CD14-positive monocyte (primary cell): ENCODE measurements around the gene ATP6V0A1. TPM values are rescaled to one million over a fixed set of nuclear protein-coding genes. Genes with fewer than 3 reads are reported as not detected.

ENCODE experiments used
- DNase-seq, 3 donors: peaks; one replicate each; pipeline ENCODE4 v3.0.0-alpha.2; 2011 to 2022
- H2AFZ ChIP-seq: 2 replicates; pipeline ENCODE4 v1.6.0; 2012; ENCODE audit warnings: mild to moderate bottlenecking, low read depth, low read length, inconsistent platforms; ENCODE audit not compliant: insufficient read depth, poor library complexity, severe bottlenecking
- H3K27ac ChIP-seq, 2 donors: 1 replicate in 1 of 2; 2 replicates in 1 of 2; pipeline ENCODE4 v1.5.1; 2012 to 2013; ENCODE audit warnings: low read length in 2 of 2, control low read depth in 1 of 2, inconsistent platforms in 1 of 2, low read depth in 1 of 2, mild to moderate bottlenecking in 1 of 2
- H3K27me3 ChIP-seq, 2 donors: one replicate each; pipeline versions ENCODE4 v1.6.0 to v1.6.1; 2011 to 2013; ENCODE audit warnings: low read length in 2 of 2; ENCODE audit not compliant: control insufficient read depth in 2 of 2, insufficient read depth in 2 of 2
- H3K36me3 ChIP-seq, 2 donors: replicated peaks in 1 of 2; 1 replicate in 1 of 2; 2 replicates in 1 of 2; pipeline versions ENCODE4 v1.5.1 to v1.6.1; 2012 to 2013; ENCODE audit warnings: low read length in 2 of 2, control low read depth in 1 of 2, inconsistent platforms in 1 of 2, mild to moderate bottlenecking in 1 of 2; ENCODE audit not compliant: insufficient read depth in 2 of 2, control insufficient read depth in 1 of 2
- H3K4me1 ChIP-seq, 2 donors: 1 replicate in 1 of 2; 2 replicates in 1 of 2; pipeline versions ENCODE4 v1.5.1 to v1.6.1; 2012 to 2013; ENCODE audit warnings: low read length in 2 of 2, control low read depth in 1 of 2, inconsistent platforms in 1 of 2, mild to moderate bottlenecking in 1 of 2, moderate library complexity in 1 of 2; ENCODE audit not compliant: insufficient read depth in 2 of 2, control insufficient read depth in 1 of 2
- H3K4me2 ChIP-seq: replicated peaks from 2 replicates; pipeline ENCODE3; 2012; ENCODE audit warnings: low read length, moderate library complexity, mild to moderate bottlenecking; ENCODE audit not compliant: poor library complexity, severe bottlenecking; ENCODE audit errors: extremely low read depth
- H3K4me3 ChIP-seq, 3 experiments: fragments of 200-600 bp in 1 of 3; sonication (generic) in 1 of 3; replicated peaks in 1 of 3; 1 replicate in 2 of 3; 2 replicates in 1 of 3; pipeline ENCODE4 v1.5.1; 2011 to 2013; ENCODE audit warnings: low read length in 3 of 3, mild to moderate bottlenecking in 3 of 3, control low read depth in 2 of 3, low read depth in 2 of 3, inconsistent platforms in 1 of 3, moderate library complexity in 1 of 3
- H3K79me2 ChIP-seq: 2 replicates; pipeline ENCODE4 v1.6.0; 2012; ENCODE audit warnings: mild to moderate bottlenecking, control low read depth, inconsistent platforms, low read length, moderate library complexity; ENCODE audit not compliant: insufficient read depth
- H3K9ac ChIP-seq: 2 replicates; pipeline ENCODE4 v1.6.0; 2017; ENCODE audit warnings: low read length, mild to moderate bottlenecking; ENCODE audit not compliant: insufficient read depth, poor library complexity, severe bottlenecking
- H3K9me3 ChIP-seq, 2 donors: replicated peaks in 1 of 2; 1 replicate in 1 of 2; 2 replicates in 1 of 2; pipeline versions ENCODE4 v1.5.1 to v1.6.1; 2012 to 2013; ENCODE audit warnings: low read length in 2 of 2, control low read depth in 1 of 2; ENCODE audit not compliant: control insufficient read depth in 1 of 2, insufficient read depth in 1 of 2
- H4K20me1 ChIP-seq: 2 replicates; pipeline ENCODE4 v1.6.0; 2012; ENCODE audit warnings: mild to moderate bottlenecking, low read length, control low read depth, moderate library complexity; ENCODE audit not compliant: insufficient read depth
- H3K27ac Mint-ChIP-seq, 7 donors: one replicate each; pipeline ENCODE4 v1.8.0; 2020; ENCODE audit warnings: mild to moderate bottlenecking in 7 of 7, mixed read lengths in 7 of 7, moderate library complexity in 6 of 7, inconsistent platforms in 2 of 7
- H3K27me3 Mint-ChIP-seq, 3 donors: one replicate each; pipeline ENCODE4 v1.8.0; 2021 to 2022; ENCODE audit warnings: low read depth in 3 of 3, mild to moderate bottlenecking in 3 of 3, mixed read lengths in 3 of 3, moderate library complexity in 3 of 3, inconsistent platforms in 1 of 3
- H3K36me3 Mint-ChIP-seq, 2 donors: one replicate each; pipeline ENCODE4 v1.8.0; 2020; ENCODE audit warnings: mixed read lengths in 2 of 2, inconsistent platforms in 1 of 2, mild to moderate bottlenecking in 1 of 2
- H3K4me1 Mint-ChIP-seq: one replicate; pipeline ENCODE4 v1.8.0; 2020; ENCODE audit warnings: mild to moderate bottlenecking, mixed read lengths
- H3K4me3 Mint-ChIP-seq, 2 donors: one replicate each; pipeline ENCODE4 v1.8.0; 2020; ENCODE audit warnings: mild to moderate bottlenecking in 2 of 2, mixed read lengths in 2 of 2, moderate library complexity in 1 of 2
- H3K9me3 Mint-ChIP-seq, 7 donors: one replicate each; pipeline ENCODE4 v1.8.0; 2020 to 2022; ENCODE audit warnings: mixed read lengths in 7 of 7, mild to moderate bottlenecking in 6 of 7, moderate library complexity in 6 of 7, inconsistent platforms in 2 of 7
- CTCF ChIP-seq: fragments of 200-600 bp; IDR thresholded peaks from one replicate; pipeline ENCODE4 v1.8.0; 2022; ENCODE audit warnings: antibody characterized with exemption, mild to moderate bottlenecking
- WGBS: methylation state at CpG from one replicate; pipeline ENCODE4 v1.1.5; 2013; ENCODE audit warnings: missing lambda C conversion rate; ENCODE audit not compliant: insufficient coverage; 5-methylcytosine and 5-hydroxymethylcytosine counted together
- intact Hi-C, 2 donors: fragments of 100-400 bp; cut with micrococcal nuclease; formaldehyde crosslinking; loops; one replicate each; pipeline versions ENCODE4 v1.15.0 to v1.15.1; 2023
- polyA plus RNA-seq, 3 donors: library from polyadenylated mRNA; depleted of rRNA in 1 of 3; unstranded in 2 of 3; stranded (reverse) in 1 of 3; fragments of 300-500 nt in 2 of 3; fragments of >200 nt in 1 of 3; fragmentation: Illumina TruSeq in 2 of 3; gene quantifications; 1 replicate in 2 of 3; 2 replicates in 1 of 3; pipeline ENCODE4 v1.2.3, GENCODE V29; 2012 to 2021

The ATP6V0A1 gene
- polyA plus RNA-seq, 3 donors: 36.1 to 126 (median 55.1) TPM

- Histone ChIP-seq H3K9ac (peak overlapping the region; percentile 43), H3K4me3 (peak overlapping the region; percentile 18 to 96 (median 27))
Observed at GRCh38 chr17:42456223-42457106, 2.2 kb upstream of the ATP6V0A1 start.

More at GRCh38 chr17:42456223-42457106, 2.2 kb upstream of the ATP6V0A1 start:
- H3K4me1 ChIP-seq: peaks cover 83 to 87% of the 10 kb centered on the region in 2 donors
- Mint-ChIP-seq H3K36me3 (peaks cover 10 to 17% of the 10 kb centered on the region in 2 donors), H3K27me3 (peaks cover 0 to 10% (median 2%) of the 10 kb centered on the region in 3 donors), H3K4me3 (peak overlapping the region; percentile 64 to 80), H3K27ac (peak overlapping the region; percentile 91 to 99 (median 97)), H3K9me3 (peaks cover 0 to 3% (median 0%) of the 10 kb centered on the region in 7 donors), H3K4me1 (peaks cover 77% of the 10 kb centered on the region)
- TF ChIP-seq CTCF: no peak
- H4K20me1 ChIP-seq: peaks cover 20% of the 10 kb centered on the region
- no peaks in the 10 kb centered on the region for H3K9me3 ChIP-seq
- peak overlapping the region; percentile 85 for H3K4me2 ChIP-seq
- H2AFZ ChIP-seq: peak overlapping the region; percentile 19
- DNase-seq: peak; percentile 62 to 86 (median 75)
- H3K36me3 ChIP-seq: peaks cover 5 to 7% of the 10 kb centered on the region in 2 donors
- H3K79me2 ChIP-seq: peaks cover 31% of the 10 kb centered on the region
- H3K27me3 ChIP-seq: no peaks in the 10 kb centered on the region
- no CpG with 5 or more reads among the region's 5 CpGs for WGBS
- intact Hi-C loops: loop anchor here in 1 of 2 donors (5.0 kb wide), 2 partner anchors 61 to 69 kb away; partner anchors contain the start of gene STAT3
- peak overlapping the region; percentile 67 to 82 for H3K27ac ChIP-seq
